ENCODE results near the gene SGO2. TPM values are rescaled to one million over a fixed set of nuclear protein-coding genes. Genes with fewer than 3 reads are reported as not detected.

SGO2 gene
- total and polyA plus RNA-seq, 2 of the 13 experiments (the other 11 are each of a cell fraction or from before 2014, with no cell fraction given): 5.1 to 16.2 TPM

- no TSS peak for BruUV-seq (replicated peaks)
- no peak overlapping the region for H3K4me2 ChIP-seq (ENCODE audit: low read depth, low read length)
- in situ Hi-C loops (cut with HindIII; ENCODE audit: extremely low pct_ligation_motif_present, low pct_unique_long_range_greater_than_20kb) (no loop called here), intact Hi-C loops (cut with micrococcal nuclease; ENCODE audit: unreplicated experiment) (loop anchor here (5.0 kb wide), 1 partner anchor 37 kb away; the partner anchor contains the start of gene AOX1)
- no peaks in the 10 kb centered on the region for H3K9me3 ChIP-seq (ENCODE audit: low read length)
- no peak overlapping the region for H3K27ac ChIP-seq (ENCODE audit: extremely low read length, insufficient read depth, low read length)
- no peaks in the 10 kb centered on the region for H4K20me1 ChIP-seq (ENCODE audit: insufficient read depth, low read length)
- H3K4me3 ChIP-seq (replicated peaks in 1 of 3; ENCODE audit: insufficient read depth in 1 of 3, low read depth in 2 of 3, low read length in 3 of 3): no peak overlapping the region
- H3K4me1 ChIP-seq (ENCODE audit: insufficient read depth, low read length): peaks cover 11% of the 10 kb centered on the region
- no peaks in the 10 kb centered on the region for H3K27me3 ChIP-seq (ENCODE audit: control insufficient read depth in 1 of 2, insufficient read depth in 2 of 2, low read length in 2 of 2)
- no peak for ATAC-seq
- no peak overlapping the region for H2AFZ ChIP-seq (ENCODE audit: low read length)
- no peak for FAIRE-seq
- no peaks in the 10 kb centered on the region for H3K36me3 ChIP-seq (replicated peaks in 1 of 2; ENCODE audit: control insufficient read depth in 1 of 2, insufficient read depth in 2 of 2, low read length in 2 of 2)
- POLR2A ChIA-PET: interaction anchor here (1.3 kb wide), 1 partner anchor 24 kb away, joined by 5 read pairs; no protein-coding TSS in a partner anchor
- CTCF ChIA-PET (ENCODE audit: low intra/inter-chr PET ratio, low total read pairs): no interaction called here
- 74% methylated on average over 3 of the region's 3 CpGs for WGBS (ENCODE audit: low lambda C conversion rate)
- H3K9ac ChIP-seq (ENCODE audit: insufficient read depth, low read depth, low read length): no peak overlapping the region
- H3K79me2 ChIP-seq (ENCODE audit: insufficient read depth, low read length): no peaks in the 10 kb centered on the region
- DNase-seq (ENCODE audit: low spot score): peak; percentile 24
- no peak for TF ChIP-seq POLR2G (IDR thresholded peaks at IDR 0.05; ENCODE audit: low read depth, low read length)
- no peak for TF ChIP-seq CEBPB (IDR thresholded peaks at IDR 0.05; ENCODE audit: borderline replicate concordance, low read depth, low read length)
- no peak for TF ChIP-seq FOXM1 (CRISPR knock-in tag; IDR thresholded peaks at IDR 0.05)
- no peak for TF ChIP-seq ZNF333 (CRISPR knock-in tag; IDR thresholded peaks at IDR 0.05; ENCODE audit: borderline replicate concordance)
- no peak for TF ChIP-seq TBL1XR1 (IDR thresholded peaks at IDR 0.05; ENCODE audit: borderline replicate concordance, low read length, partially characterized antibody)
- TF ChIP-seq ZNF256 (CRISPR knock-in tag; conservative IDR thresholded peaks at IDR 0.05): no peak
- no peak for TF ChIP-seq CERS6 (CRISPR knock-in tag; IDR thresholded peaks at IDR 0.05)
- TF ChIP-seq ZNF720 (CRISPR knock-in tag; IDR thresholded peaks at IDR 0.05): no peak
- peak; percentile 18; the same call in 1 of the 2 replicates for TF ChIP-seq SOX5 (CRISPR knock-in tag; IDR thresholded peaks at IDR 0.05; ENCODE audit: borderline replicate concordance)
- TF ChIP-seq ZNF770 (CRISPR knock-in tag; IDR thresholded peaks at IDR 0.05): no peak
- no peak for TF ChIP-seq TFAP4 (IDR thresholded peaks at IDR 0.05; ENCODE audit: borderline replicate concordance, low read depth)
- TF ChIP-seq ZNF784 (CRISPR knock-in tag; IDR thresholded peaks at IDR 0.05; ENCODE audit: borderline replicate concordance): no peak
- TF ChIP-seq NFYC (CRISPR knock-in tag; IDR thresholded peaks at IDR 0.05): no peak
- TF ChIP-seq KAT2B (IDR thresholded peaks at IDR 0.05; ENCODE audit: borderline replicate concordance, low read depth, low read length): no peak
- no peak for TF ChIP-seq SNRNP70 (IDR thresholded peaks at IDR 0.05; ENCODE audit: low read depth, low read length)
- no peak for TF ChIP-seq ZNF446 (CRISPR knock-in tag; IDR thresholded peaks at IDR 0.05)
- no peak for TF ChIP-seq ZKSCAN5 (CRISPR knock-in tag; IDR thresholded peaks at IDR 0.05)
- no peak for TF ChIP-seq FOXA1 (IDR thresholded peaks at IDR 0.05)
- TF ChIP-seq FOXA1 (CRISPR knock-in tag; IDR thresholded peaks at IDR 0.05): 0 out of 2 replicates have a peak, but pooled peaks have one; percentile 10
- TF ChIP-seq, protein P1, sequence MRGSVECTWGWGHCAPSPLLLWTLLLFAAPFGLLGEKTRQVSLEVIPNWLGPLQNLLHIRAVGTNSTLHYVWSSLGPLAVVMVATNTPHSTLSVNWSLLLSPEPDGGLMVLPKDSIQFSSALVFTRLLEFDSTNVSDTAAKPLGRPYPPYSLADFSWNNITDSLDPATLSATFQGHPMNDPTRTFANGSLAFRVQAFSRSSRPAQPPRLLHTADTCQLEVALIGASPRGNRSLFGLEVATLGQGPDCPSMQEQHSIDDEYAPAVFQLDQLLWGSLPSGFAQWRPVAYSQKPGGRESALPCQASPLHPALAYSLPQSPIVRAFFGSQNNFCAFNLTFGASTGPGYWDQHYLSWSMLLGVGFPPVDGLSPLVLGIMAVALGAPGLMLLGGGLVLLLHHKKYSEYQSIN (CRISPR knock-in tag; IDR thresholded peaks at IDR 0.05; ENCODE audit: borderline replicate concordance): no peak
- no peak for TF ChIP-seq ZNF34 (CRISPR knock-in tag; IDR thresholded peaks at IDR 0.05; ENCODE audit: borderline replicate concordance)
- no peak for TF ChIP-seq ZNF121 (CRISPR knock-in tag; IDR thresholded peaks at IDR 0.05)
Observed at GRCh38 chr2:200624658-200625057, 98.7 kb downstream of the SGO2 start.

All from HepG2 (cell line).